Measurements from ENCODE around the gene ATXN3L.

ATXN3L gene

DNA sequence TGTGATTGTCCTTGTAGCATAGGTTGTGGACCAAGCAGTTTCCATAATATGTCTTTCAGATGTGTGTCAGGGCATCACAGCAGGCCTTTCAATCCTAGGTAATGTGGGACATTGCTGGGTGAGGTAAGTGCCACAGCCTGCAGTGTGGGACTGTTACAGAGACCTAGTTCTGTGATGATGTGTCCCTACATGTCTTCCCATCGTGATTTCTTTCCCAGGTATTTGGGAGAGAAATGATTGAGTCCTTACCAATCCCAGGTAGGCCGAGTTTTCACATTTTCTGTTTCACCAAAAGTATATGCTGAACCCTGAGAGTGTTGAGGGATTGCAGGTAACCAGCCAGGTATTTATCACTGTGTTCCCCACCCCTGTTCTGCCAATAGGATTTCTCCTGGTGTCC, 10.6 kb upstream of the ATXN3L start:
- Histone ChIP-seq H3K36me3 (no peaks in the 10 kb centered on the region), H3K9me3 (ENCODE audit: severe bottlenecking) (peaks cover 6% of the 10 kb centered on the region), H3K4me3 (ENCODE audit: low read depth, low read length) (no peak overlapping the region), H3K27ac (no peak overlapping the region), H3K27me3 (ENCODE audit: insufficient read depth, low read depth, severe bottlenecking) (no peaks in the 10 kb centered on the region)
- TF ChIP-seq, protein P1, sequence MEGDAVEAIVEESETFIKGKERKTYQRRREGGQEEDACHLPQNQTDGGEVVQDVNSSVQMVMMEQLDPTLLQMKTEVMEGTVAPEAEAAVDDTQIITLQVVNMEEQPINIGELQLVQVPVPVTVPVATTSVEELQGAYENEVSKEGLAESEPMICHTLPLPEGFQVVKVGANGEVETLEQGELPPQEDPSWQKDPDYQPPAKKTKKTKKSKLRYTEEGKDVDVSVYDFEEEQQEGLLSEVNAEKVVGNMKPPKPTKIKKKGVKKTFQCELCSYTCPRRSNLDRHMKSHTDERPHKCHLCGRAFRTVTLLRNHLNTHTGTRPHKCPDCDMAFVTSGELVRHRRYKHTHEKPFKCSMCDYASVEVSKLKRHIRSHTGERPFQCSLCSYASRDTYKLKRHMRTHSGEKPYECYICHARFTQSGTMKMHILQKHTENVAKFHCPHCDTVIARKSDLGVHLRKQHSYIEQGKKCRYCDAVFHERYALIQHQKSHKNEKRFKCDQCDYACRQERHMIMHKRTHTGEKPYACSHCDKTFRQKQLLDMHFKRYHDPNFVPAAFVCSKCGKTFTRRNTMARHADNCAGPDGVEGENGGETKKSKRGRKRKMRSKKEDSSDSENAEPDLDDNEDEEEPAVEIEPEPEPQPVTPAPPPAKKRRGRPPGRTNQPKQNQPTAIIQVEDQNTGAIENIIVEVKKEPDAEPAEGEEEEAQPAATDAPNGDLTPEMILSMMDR (IDR thresholded peaks at IDR 0.05; ENCODE audit: low read depth, low read length) = no peak
- DNase-seq = no peak

DNA sequence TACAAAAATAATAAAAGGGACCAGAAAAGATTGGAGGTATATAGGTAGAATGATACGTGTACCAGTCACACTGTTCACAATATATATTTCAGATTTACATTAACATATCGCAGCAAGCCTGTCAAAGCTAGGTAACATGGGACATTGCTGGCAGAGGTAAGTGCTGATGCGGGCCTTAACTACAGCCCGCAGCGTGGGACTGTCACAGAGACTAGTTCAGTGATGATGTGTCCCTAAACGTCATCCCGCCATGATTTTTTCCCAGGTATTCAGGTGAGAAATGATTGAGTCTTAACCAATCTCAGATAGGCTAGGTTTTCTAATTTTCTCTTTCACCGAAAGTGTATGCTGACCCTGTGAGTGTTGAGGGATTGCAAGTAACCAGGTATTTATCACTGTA, 7.8 kb upstream of the ATXN3L start:
- H3K27ac ChIP-seq = no peak overlapping the region
- no peaks in the 10 kb centered on the region for H3K36me3 ChIP-seq
- peaks cover 6% of the 10 kb centered on the region for H3K9me3 ChIP-seq (ENCODE audit: severe bottlenecking)
- TF ChIP-seq, protein P1 (IDR thresholded peaks at IDR 0.05; ENCODE audit: low read depth, low read length) = no peak
- H3K27me3 ChIP-seq (ENCODE audit: insufficient read depth, low read depth, severe bottlenecking) = no peaks in the 10 kb centered on the region
- DNase-seq = no peak
- H3K4me3 ChIP-seq (ENCODE audit: low read depth, low read length) = no peak overlapping the region

GRCh38 chrX:13323241-13323640, 3.4 kb upstream of the ATXN3L start:
- no peaks in the 10 kb centered on the region for H3K36me3 ChIP-seq
- DNase-seq = no peak
- TF ChIP-seq, protein P1 (IDR thresholded peaks at IDR 0.05; ENCODE audit: low read depth, low read length) = no peak

DNA sequence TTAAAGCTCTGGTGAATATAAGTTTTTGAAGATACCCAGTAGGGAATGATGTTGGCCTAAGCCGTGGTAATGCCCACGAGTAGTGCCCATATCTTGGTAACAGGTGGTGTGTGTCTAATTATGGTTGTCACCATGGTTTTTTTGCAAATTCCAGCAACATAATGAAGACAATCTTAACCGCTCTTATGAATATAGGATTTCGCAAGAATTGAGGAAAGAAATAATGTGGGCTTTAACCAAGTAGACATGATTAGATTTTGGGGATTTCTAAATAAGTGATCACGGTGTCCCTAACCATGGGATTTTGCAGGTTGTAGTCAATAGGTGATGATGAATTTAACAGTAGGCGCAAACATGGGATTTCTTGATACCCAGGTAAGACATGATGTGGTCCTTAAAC, 2.5 kb downstream of the ATXN3L start:
- DNase-seq = no peak
- TF ChIP-seq, protein P1 (IDR thresholded peaks at IDR 0.05; ENCODE audit: low read depth, low read length) = no peak
- H3K9me3 ChIP-seq (ENCODE audit: severe bottlenecking) = peaks cover 10% of the 10 kb centered on the region

More at GRCh38 chrX:13323241-13323640, 3.4 kb upstream of the ATXN3L start:
- H3K4me3 ChIP-seq (ENCODE audit: low read depth, low read length) = no peak overlapping the region
- no peaks in the 10 kb centered on the region for H3K27me3 ChIP-seq (ENCODE audit: insufficient read depth, low read depth, severe bottlenecking)
- peaks cover 3% of the 10 kb centered on the region for H3K9me3 ChIP-seq (ENCODE audit: severe bottlenecking)
- H3K27ac ChIP-seq = no peak overlapping the region

GRCh38 chrX:13311560-13311959, 8.3 kb downstream of the ATXN3L start:
- no peak overlapping the region for H3K4me3 ChIP-seq (ENCODE audit: low read depth, low read length)
- TF ChIP-seq, protein P1 (IDR thresholded peaks at IDR 0.05; ENCODE audit: low read depth, low read length) = no peak
- no peaks in the 10 kb centered on the region for H3K36me3 ChIP-seq
- no peaks in the 10 kb centered on the region for H3K27me3 ChIP-seq (ENCODE audit: insufficient read depth, low read depth, severe bottlenecking)
- no peak overlapping the region for H3K27ac ChIP-seq
- no peak for DNase-seq
- peaks cover 8% of the 10 kb centered on the region for H3K9me3 ChIP-seq (ENCODE audit: severe bottlenecking)

More for the DNA sequence above, 2.5 kb downstream of the ATXN3L start:
- no peak overlapping the region for H3K4me3 ChIP-seq (ENCODE audit: low read depth, low read length)
- no peaks in the 10 kb centered on the region for H3K27me3 ChIP-seq (ENCODE audit: insufficient read depth, low read depth, severe bottlenecking)
- H3K36me3 ChIP-seq = no peaks in the 10 kb centered on the region
- no peak overlapping the region for H3K27ac ChIP-seq

DNA sequence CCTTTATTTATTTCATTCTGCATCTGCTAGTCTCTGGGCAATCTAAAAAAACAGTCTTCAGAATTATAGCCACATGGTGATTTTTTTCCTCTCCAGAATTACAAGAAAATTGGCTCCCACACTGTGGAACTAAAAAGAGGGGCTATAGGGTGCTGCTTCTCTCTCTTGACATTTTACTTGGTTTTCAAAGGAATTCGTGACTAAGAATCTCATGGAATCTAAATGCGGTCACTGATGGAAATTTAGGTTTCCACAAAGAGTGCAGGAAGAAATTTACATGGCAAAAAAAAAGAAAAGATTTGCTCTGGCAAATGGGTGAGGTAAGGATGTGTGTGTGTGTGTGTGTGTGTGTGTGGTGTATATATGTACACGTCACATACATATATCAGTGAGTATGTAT, 10.2 kb downstream of the ATXN3L start:
- Histone ChIP-seq H3K4me3 (ENCODE audit: low read depth, low read length) (no peak overlapping the region), H3K27ac (no peak overlapping the region), H3K36me3 (no peaks in the 10 kb centered on the region), H3K9me3 (ENCODE audit: severe bottlenecking) (no peaks in the 10 kb centered on the region), H3K27me3 (ENCODE audit: insufficient read depth, low read depth, severe bottlenecking) (no peaks in the 10 kb centered on the region)
- DNase-seq = no peak
- TF ChIP-seq, protein P1 (IDR thresholded peaks at IDR 0.05; ENCODE audit: low read depth, low read length) = no peak

Measured in WERI-Rb-1 (cell line).